Colonic mucosa (tissue), 4 donors: Measurements from ENCODE around the gene ODAD2. TPM values are rescaled to one million over a fixed set of nuclear protein-coding genes. Genes with fewer than 3 reads are reported as not detected.

Experiments
- DNase-seq: peaks from one replicate; pipeline ENCODE4 v3.0.0-alpha.2; 2020
- H3K27ac ChIP-seq: fragments of 200-600 bp; one replicate; pipeline ENCODE4 v1.8.0; 2021
- H3K27me3 ChIP-seq: fragments of 200-600 bp; one replicate; pipeline ENCODE4 v1.8.0; 2021
- H3K36me3 ChIP-seq: fragments of 200-600 bp; one replicate; pipeline ENCODE4 v1.8.0; 2021
- H3K4me1 ChIP-seq: fragments of 200-600 bp; one replicate; pipeline ENCODE4 v1.8.0; 2021; ENCODE audit warnings: mild to moderate bottlenecking
- H3K4me3 ChIP-seq: fragments of 200-600 bp; one replicate; pipeline ENCODE4 v1.8.0; 2021
- H3K9ac ChIP-seq, 2 donors: one replicate each; pipeline ENCODE4 v1.7.0; 2013; ENCODE audit warnings: control low read depth in 2 of 2, low read depth in 2 of 2, low read length in 2 of 2
- H3K9me3 ChIP-seq: fragments of 200-600 bp; one replicate; pipeline ENCODE4 v1.8.0; 2021
- CTCF ChIP-seq: fragments of 200-600 bp; IDR thresholded peaks from one replicate; pipeline ENCODE4 v1.8.0; 2022; ENCODE audit warnings: antibody characterized with exemption, mild to moderate bottlenecking
- intact Hi-C: fragments of 100-400 bp; cut with DNase I; formaldehyde crosslinking; loops from one replicate; pipeline ENCODE4 v1.14.1; 2022
- total RNA-seq, 2 donors: library from RNA; stranded (reverse); fragmentation: NEBNext Ultra II Directional in 1 of 2; extraction: Animal tissue kit (Norgen Biotek cat#: 25700) in 1 of 2; gene quantifications; one replicate each; pipeline ENCODE4 v1.2.1, GENCODE V29; 2021
- donor health status: healthy.
- donor health status: DM: no; HTN: no; CAD: no.
- donor health status: DM: no; HTN: no; CAD: no.

The ODAD2 gene
- total RNA-seq, 2 donors from 2014 or later = 0.61 TPM; not detected in 1

GRCh38 chr10:28020993-28021982 is 22.4 kb upstream of the ODAD2 start:
- Histone ChIP-seq H3K9ac (no peak overlapping the region), H3K36me3 (no peaks in the 10 kb centered on the region), H3K4me1 (no peaks in the 10 kb centered on the region), H3K27ac (no peak overlapping the region), H3K27me3 (no peaks in the 10 kb centered on the region), H3K9me3 (no peaks in the 10 kb centered on the region), H3K4me3 (no peak overlapping the region)
- no peak for TF ChIP-seq CTCF
- no peak for DNase-seq
- intact Hi-C loops = no loop called here

GRCh38 chr10:28020080-28020860 is 21.4 kb upstream of the ODAD2 start:
- intact Hi-C loops = no loop called here
- Histone ChIP-seq H3K4me1 (no peaks in the 10 kb centered on the region), H3K9ac (no peak overlapping the region), H3K27ac (no peak overlapping the region), H3K36me3 (no peaks in the 10 kb centered on the region), H3K4me3 (no peak overlapping the region), H3K27me3 (no peaks in the 10 kb centered on the region), H3K9me3 (no peaks in the 10 kb centered on the region)
- DNase-seq = no peak
- no peak for TF ChIP-seq CTCF

- TF ChIP-seq CTCF = no peak
- no peaks in the 10 kb centered on the region for H3K27me3 ChIP-seq
- H3K36me3 ChIP-seq = no peaks in the 10 kb centered on the region
- H3K27ac ChIP-seq = no peak overlapping the region
- no peak overlapping the region for H3K9ac ChIP-seq
- no peak for DNase-seq
- no peaks in the 10 kb centered on the region for H3K4me1 ChIP-seq
- intact Hi-C loops = no loop called here
- no peaks in the 10 kb centered on the region for H3K9me3 ChIP-seq
- H3K4me3 ChIP-seq = no peak overlapping the region
Observed at GRCh38 chr10:28014651-28015050, 15.8 kb upstream of the ODAD2 start.

DNA sequence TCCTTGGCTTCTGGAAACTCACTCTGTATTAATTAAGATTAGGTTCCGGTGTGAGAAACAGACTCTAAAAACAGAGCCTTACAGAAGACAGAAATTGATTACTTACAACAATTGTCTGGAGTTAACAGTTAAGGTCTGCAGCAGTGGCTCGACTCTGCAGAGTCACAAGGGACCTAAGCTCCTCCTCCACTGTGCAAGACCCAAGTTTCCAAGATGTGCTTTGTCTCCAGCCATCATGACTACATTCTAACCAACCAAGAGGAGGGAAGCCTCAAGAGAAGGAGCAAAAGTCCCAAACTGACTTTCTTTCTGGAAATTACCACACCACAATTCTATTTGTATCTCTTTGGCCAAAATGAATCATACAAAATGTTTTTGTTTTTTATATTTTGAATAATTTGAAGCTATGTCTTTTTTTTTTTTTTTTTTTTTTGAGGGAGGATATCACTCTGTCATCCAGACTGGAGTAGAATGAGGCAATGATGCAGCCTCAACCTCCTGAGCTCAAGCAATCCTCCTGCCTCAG is 14.2 kb upstream of the ODAD2 start:
- intact Hi-C loops = no loop called here
- H3K4me3 ChIP-seq = no peak overlapping the region
- no peak overlapping the region for H3K9ac ChIP-seq
- no peak for TF ChIP-seq CTCF
- no peaks in the 10 kb centered on the region for H3K36me3 ChIP-seq
- H3K27ac ChIP-seq = no peak overlapping the region
- H3K9me3 ChIP-seq = no peaks in the 10 kb centered on the region
- H3K4me1 ChIP-seq = no peaks in the 10 kb centered on the region
- H3K27me3 ChIP-seq = no peaks in the 10 kb centered on the region
- DNase-seq = no peak

GRCh38 chr10:28010821-28011220 is 11.9 kb upstream of the ODAD2 start:
- Histone ChIP-seq H3K36me3 (no peaks in the 10 kb centered on the region), H3K4me3 (no peak overlapping the region), H3K9ac (no peak overlapping the region), H3K27me3 (no peaks in the 10 kb centered on the region), H3K9me3 (no peaks in the 10 kb centered on the region), H3K27ac (no peak overlapping the region), H3K4me1 (no peaks in the 10 kb centered on the region)
- intact Hi-C loops = no loop called here
- no peak for TF ChIP-seq CTCF
- no peak for DNase-seq
